ENCODE results near the gene PSMB3.
"Not testable (repeated sequence)": the region's sequence is repeated elsewhere in the genome, so short reads cannot be mapped to it uniquely, and the experiment has no call there.

Gene PSMB3

DNA sequence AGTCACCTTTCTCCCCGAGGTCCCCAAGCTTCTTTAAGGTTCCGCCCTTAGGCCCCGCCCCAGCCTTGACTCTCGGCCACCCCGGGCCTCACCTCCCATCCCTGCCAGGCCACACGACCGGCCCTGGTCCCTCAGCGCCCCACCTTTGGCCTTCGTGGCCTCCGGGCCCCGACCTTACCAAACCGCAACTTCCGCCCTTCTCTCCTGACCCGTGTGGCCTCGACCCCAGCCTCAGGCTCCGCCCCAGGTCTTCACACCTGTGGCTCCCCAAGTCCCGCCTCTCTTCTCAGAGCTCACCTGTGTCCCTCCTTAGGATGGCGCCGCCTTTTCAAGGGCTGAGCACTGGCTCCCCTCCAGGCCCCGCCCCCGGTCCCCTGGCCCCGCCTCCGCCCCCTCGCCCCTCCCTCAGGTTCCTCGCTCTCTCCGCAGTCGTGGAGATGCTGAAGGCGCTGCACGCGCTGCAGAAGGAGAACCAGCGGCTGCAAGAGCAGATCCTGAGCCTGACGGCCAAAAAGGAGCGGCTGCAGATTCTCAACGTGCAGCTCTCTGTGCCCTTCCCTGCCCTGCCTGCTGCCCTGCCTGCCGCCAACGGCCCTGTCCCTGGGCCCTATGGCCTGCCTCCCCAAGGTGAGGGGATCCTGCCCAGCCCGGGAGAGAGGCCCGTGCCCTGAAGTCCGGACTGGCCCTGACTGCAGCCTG lies 32.4 kb upstream of the PSMB3 start:
- Histone ChIP-seq H3K9ac (ENCODE audit: low read length) (no peak overlapping the region), H3K9me3 (ENCODE audit: control insufficient read depth, low read length) (no peaks in the 10 kb centered on the region), H3K4me3 (ENCODE audit: low read length) (no peak overlapping the region), H3K36me3 (ENCODE audit: control insufficient read depth, insufficient read depth, low read length, severe bottlenecking) (peaks cover 41% of the 10 kb centered on the region), H3K27me3 (replicated peaks; ENCODE audit: control insufficient read depth, insufficient read depth, low read length) (no peaks in the 10 kb centered on the region), H3K4me1 (ENCODE audit: control insufficient read depth, insufficient read depth, low read length) (no peaks in the 10 kb centered on the region)
- no peak for DNase-seq (ENCODE audit: low read depth)

DNA sequence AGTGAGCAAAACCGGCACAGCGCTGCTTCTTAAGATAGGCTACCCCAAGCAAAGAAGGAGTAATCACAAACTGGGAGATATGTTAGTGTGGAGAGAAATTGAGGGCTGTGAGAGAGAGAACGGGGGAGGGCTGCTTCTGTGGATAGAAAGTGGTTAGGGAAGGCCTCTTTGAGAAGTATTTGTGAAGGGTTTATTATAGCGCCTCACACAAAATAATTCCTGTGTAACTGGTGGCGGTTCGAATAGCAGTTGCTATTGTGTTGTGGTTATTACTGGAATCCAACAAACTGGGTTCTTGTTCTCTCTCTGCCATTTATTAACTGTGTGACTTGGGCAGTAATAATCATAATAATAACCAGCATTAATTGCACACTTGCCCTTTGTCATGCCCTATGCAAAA lies 31.6 kb upstream of the PSMB3 start:
- Histone ChIP-seq H3K9ac (ENCODE audit: low read length) (no peak overlapping the region), H3K27me3 (replicated peaks; ENCODE audit: control insufficient read depth, insufficient read depth, low read length) (no peaks in the 10 kb centered on the region), H3K4me1 (ENCODE audit: control insufficient read depth, insufficient read depth, low read length) (no peaks in the 10 kb centered on the region), H3K36me3 (ENCODE audit: control insufficient read depth, insufficient read depth, low read length, severe bottlenecking) (peaks cover 36% of the 10 kb centered on the region), H3K9me3 (ENCODE audit: control insufficient read depth, low read length) (no peaks in the 10 kb centered on the region), H3K4me3 (ENCODE audit: low read length) (no peak overlapping the region)
- DNase-seq (ENCODE audit: low read depth) = no peak

DNA sequence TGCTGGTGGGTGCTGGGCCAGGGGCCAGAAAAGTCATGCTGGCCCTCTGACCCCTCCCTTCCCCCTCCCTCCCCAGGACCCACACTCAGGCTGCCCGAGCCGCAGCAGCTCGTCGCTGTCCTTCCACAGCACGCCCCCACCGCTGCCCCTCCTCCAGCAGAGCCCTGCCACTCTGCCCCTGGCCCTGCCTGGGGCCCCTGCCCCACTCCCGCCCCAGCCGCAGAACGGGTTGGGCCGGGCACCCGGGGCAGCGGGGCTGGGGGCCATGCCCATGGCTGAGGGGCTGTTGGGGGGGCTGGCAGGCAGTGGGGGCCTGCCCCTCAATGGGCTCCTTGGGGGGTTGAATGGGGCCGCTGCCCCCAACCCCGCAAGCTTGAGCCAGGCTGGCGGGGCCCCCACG lies 30.7 kb upstream of the PSMB3 start:
- H3K36me3 ChIP-seq (ENCODE audit: control insufficient read depth, insufficient read depth, low read length, severe bottlenecking) = peaks cover 27% of the 10 kb centered on the region
- no peaks in the 10 kb centered on the region for H3K27me3 ChIP-seq (replicated peaks; ENCODE audit: control insufficient read depth, insufficient read depth, low read length)
- H3K9ac ChIP-seq (ENCODE audit: low read length) = no peak overlapping the region
- H3K4me3 ChIP-seq (ENCODE audit: low read length) = no peak overlapping the region
- DNase-seq (ENCODE audit: low read depth) = no peak
- H3K4me1 ChIP-seq (ENCODE audit: control insufficient read depth, insufficient read depth, low read length) = no peaks in the 10 kb centered on the region
- no peaks in the 10 kb centered on the region for H3K9me3 ChIP-seq (ENCODE audit: control insufficient read depth, low read length)

DNA sequence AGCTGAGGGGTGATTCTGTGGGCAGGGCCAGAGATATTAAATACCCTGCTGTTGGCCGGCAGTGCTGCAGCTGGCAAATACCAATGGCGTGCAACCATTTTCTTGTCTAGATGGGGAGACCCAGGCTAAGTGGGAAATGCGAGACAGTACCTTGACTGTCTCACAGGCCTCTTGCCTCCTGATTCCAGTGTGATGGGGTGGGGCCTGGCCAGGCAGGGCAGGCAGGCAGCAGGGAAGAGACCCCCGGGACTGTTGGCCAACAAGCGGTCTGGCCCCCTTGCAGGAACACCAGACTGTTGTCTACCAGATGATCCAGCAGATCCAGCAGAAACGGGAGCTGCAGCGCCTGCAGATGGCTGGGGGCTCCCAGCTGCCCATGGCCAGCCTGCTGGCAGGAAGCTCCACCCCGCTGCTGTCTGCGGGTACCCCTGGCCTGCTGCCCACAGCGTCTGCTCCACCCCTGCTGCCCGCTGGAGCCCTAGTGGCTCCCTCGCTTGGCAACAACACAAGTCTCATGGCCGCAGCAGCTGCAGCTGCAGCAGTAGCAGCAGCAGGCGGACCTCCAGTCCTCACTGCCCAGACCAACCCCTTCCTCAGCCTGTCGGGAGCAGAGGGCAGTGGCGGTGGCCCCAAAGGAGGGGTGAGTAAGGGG lies 28.1 kb upstream of the PSMB3 start:
- no peaks in the 10 kb centered on the region for H3K9me3 ChIP-seq (ENCODE audit: control insufficient read depth, low read length)
- no peak for DNase-seq (ENCODE audit: low read depth)

DNA sequence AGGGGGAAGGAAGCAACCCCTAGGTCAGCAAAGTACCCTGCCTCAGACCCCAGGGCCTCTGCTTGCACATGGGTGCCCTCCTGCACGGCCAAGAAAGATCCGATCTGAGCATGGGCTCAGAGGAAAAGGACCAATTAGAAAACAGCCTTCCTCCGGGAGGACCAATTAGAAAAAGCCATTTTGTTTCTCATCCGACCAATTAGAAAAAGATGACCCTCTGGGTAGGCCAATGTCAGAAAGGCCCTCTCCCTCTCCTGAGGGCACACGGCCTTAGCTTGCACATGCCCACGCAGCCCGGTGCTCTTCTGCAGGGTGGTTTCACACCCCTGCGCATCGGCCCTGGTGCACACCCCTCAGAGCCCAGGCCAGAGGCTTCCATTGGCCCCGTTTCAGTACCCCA lies 27.5 kb upstream of the PSMB3 start:
- no peaks in the 10 kb centered on the region for H3K9me3 ChIP-seq (ENCODE audit: control insufficient read depth, low read length)
- no peaks in the 10 kb centered on the region for H3K27me3 ChIP-seq (replicated peaks; ENCODE audit: control insufficient read depth, insufficient read depth, low read length)
- no peak for DNase-seq (ENCODE audit: low read depth)
- H3K4me1 ChIP-seq (ENCODE audit: control insufficient read depth, insufficient read depth, low read length) = peaks cover 5% of the 10 kb centered on the region
- H3K36me3 ChIP-seq (ENCODE audit: control insufficient read depth, insufficient read depth, low read length, severe bottlenecking) = peaks cover 16% of the 10 kb centered on the region
- no peak overlapping the region for H3K9ac ChIP-seq (ENCODE audit: low read length)
- no peak overlapping the region for H3K4me3 ChIP-seq (ENCODE audit: low read length)

More for the DNA sequence above, 28.1 kb upstream of the PSMB3 start:
- no peak overlapping the region for H3K9ac ChIP-seq (ENCODE audit: low read length)
- H3K36me3 ChIP-seq (ENCODE audit: control insufficient read depth, insufficient read depth, low read length, severe bottlenecking) = peaks cover 16% of the 10 kb centered on the region
- H3K4me1 ChIP-seq (ENCODE audit: control insufficient read depth, insufficient read depth, low read length) = peaks cover 5% of the 10 kb centered on the region
- H3K27me3 ChIP-seq (replicated peaks; ENCODE audit: control insufficient read depth, insufficient read depth, low read length) = no peaks in the 10 kb centered on the region
- H3K4me3 ChIP-seq (ENCODE audit: low read length) = no peak overlapping the region

DNA sequence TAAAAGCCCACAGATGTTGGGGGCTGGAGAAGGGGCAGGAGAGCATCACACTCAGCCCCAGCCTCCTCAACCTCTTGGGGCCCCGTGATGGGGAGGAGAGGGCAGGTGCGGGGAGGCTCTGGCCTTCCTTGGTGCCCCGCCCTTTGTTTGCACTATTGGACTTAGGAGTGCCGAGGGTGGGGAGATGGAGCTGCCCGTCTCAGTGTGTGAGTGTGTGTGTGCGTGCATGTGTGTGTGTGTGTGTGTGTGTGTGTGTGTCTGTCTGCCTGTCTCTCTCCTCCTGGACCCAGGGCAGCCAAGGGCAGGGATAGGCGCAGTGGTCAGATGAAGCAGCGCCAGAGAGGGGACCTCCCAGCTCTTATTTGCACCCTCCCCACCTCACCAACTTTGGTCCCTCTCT lies 26.4 kb upstream of the PSMB3 start:
- not testable (repeated sequence) for H3K27me3 ChIP-seq (replicated peaks; ENCODE audit: control insufficient read depth, insufficient read depth, low read length); DNase-seq (ENCODE audit: low read depth); H3K4me3 ChIP-seq (ENCODE audit: low read length); H3K36me3 ChIP-seq (ENCODE audit: control insufficient read depth, insufficient read depth, low read length, severe bottlenecking); H3K9ac ChIP-seq (ENCODE audit: low read length); H3K4me1 ChIP-seq (ENCODE audit: control insufficient read depth, insufficient read depth, low read length); H3K9me3 ChIP-seq (ENCODE audit: control insufficient read depth, low read length)

DNA sequence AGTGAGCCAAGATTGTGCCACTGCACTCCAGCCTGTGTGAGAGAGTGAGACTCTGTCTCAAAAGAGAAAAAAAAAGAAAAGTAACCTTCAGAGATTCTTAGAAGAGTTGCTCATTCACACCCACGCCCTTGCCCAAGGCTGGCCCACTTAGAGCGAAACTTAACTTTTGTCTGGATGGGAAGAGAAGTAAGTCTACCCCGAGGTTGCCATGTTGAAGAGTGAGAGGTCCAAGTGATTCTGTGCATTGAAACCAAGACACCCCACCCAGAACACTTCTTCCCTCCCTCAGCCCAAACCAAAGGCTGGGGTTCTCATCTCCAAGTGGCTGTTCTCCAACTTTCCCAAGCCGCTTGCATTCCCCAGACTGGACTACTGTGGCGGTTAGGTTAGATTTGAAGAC lies 24.8 kb upstream of the PSMB3 start:
- no peak overlapping the region for H3K9ac ChIP-seq (ENCODE audit: low read length)
- no peaks in the 10 kb centered on the region for H3K9me3 ChIP-seq (ENCODE audit: control insufficient read depth, low read length)
- peaks cover 25% of the 10 kb centered on the region for H3K4me1 ChIP-seq (ENCODE audit: control insufficient read depth, insufficient read depth, low read length)
- H3K4me3 ChIP-seq (ENCODE audit: low read length) = no peak overlapping the region
- H3K27me3 ChIP-seq (replicated peaks; ENCODE audit: control insufficient read depth, insufficient read depth, low read length) = no peaks in the 10 kb centered on the region
- DNase-seq (ENCODE audit: low read depth) = no peak
- H3K36me3 ChIP-seq (ENCODE audit: control insufficient read depth, insufficient read depth, low read length, severe bottlenecking) = peaks cover 3% of the 10 kb centered on the region

DNA sequence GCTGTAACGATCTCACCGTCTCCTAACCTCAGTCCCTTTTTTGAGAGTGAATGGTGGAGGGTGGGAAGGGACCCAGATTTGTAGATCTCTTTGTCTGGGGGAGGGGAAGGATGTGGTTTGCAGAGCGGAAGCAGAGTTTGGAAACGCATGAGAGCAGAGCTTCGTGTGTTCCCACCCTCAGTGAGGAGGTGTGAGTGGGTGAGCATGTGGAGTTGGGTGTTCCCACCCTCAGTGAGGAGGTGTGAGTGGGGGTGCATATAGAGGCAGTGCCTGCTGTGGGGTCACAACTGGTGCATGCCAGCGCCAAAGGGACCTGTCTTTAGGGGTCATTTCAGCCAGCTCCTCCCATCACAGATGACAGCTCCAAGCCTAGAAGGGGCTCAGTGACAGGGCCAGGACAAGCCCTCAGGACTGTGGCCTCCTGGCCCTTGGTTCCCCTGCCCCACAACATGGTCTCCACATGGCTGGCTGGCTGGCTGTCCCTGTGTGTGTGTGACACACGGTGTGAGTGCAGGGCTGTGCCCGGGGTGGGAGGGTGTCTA lies 24.2 kb upstream of the PSMB3 start:
- H3K36me3 ChIP-seq (ENCODE audit: control insufficient read depth, insufficient read depth, low read length, severe bottlenecking) = peaks cover 7% of the 10 kb centered on the region
- no peak overlapping the region for H3K9ac ChIP-seq (ENCODE audit: low read length)
- no peaks in the 10 kb centered on the region for H3K27me3 ChIP-seq (replicated peaks; ENCODE audit: control insufficient read depth, insufficient read depth, low read length)
- H3K4me1 ChIP-seq (ENCODE audit: control insufficient read depth, insufficient read depth, low read length) = peaks cover 29% of the 10 kb centered on the region
- DNase-seq (ENCODE audit: low read depth) = no peak
- H3K9me3 ChIP-seq (ENCODE audit: control insufficient read depth, low read length) = no peaks in the 10 kb centered on the region
- H3K4me3 ChIP-seq (ENCODE audit: low read length) = no peak overlapping the region

DNA sequence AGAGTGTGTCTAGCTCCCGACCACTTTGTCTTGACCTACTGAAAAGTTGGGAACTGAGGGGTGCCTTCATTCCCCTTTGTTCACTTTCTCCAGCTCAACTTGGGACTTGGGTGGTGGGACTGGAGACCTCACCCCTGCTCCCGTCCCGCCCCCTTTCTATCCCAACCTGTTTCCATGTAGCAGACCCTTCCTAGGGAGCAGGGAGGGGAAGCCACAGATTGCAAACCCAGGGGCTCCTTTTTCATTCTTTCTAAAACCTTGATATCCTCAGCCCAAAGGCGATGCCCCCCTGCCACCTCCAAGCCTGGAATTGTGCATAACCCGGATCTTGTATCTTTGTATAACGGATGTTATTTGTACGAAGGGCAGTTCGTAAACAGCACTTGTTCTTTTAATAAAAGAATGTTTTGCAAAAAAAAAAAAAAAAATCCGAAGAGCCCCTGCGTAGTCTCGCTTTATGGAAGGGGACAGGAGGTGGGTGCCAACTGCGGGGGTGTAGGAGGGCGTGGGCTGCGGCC lies 23.1 kb upstream of the PSMB3 start:
- DNase-seq (ENCODE audit: low read depth) = no peak
- Histone ChIP-seq H3K4me3 (ENCODE audit: low read length) (peak overlapping the region; percentile 84), H3K27me3 (replicated peaks; ENCODE audit: control insufficient read depth, insufficient read depth, low read length) (no peaks in the 10 kb centered on the region), H3K36me3 (ENCODE audit: control insufficient read depth, insufficient read depth, low read length, severe bottlenecking) (peaks cover 17% of the 10 kb centered on the region), H3K4me1 (ENCODE audit: control insufficient read depth, insufficient read depth, low read length) (peaks cover 29% of the 10 kb centered on the region), H3K9ac (ENCODE audit: low read length) (peak overlapping the region; percentile 93), H3K9me3 (ENCODE audit: control insufficient read depth, low read length) (no peaks in the 10 kb centered on the region)

DNA sequence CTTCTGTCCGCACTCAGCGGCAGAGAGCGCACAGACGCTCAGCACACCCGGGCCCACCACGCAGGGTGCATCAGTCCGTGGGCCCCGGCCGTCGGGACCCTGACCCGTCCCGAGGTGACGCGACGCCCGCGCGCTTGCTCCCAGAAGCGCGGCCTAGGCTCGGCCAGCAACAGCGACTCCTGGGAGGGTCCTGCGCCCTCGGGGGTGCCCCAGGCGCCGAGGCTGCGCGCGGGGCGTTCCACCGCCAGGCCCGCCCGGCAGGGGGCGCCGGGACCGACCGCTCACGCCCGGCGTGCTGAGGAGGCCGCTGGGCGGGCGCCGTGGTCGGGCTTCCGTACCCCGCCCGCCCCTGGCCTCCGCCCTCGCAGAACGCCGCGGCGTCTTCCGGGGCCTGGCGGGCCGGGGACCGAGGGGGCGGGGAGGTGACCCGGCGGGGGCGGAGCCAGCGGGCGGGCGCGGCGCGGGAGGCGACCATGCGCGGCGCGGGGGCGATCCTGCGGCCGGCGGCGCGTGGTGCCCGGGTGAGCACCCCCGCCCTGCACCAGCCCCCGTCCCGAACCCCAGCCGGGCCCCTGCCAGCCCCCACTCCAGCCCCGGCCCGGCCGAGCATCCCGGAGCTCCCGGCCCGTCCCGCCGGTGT lies 22.5 kb upstream of the PSMB3 start, which contains the start of gene CISD3:
Gene CISD3, plus strand, starts transcription at position 456 of the 640 bp plus-strand sequence. Its CDS starts 18 bp downstream, at position 474.
- H3K4me3 ChIP-seq (ENCODE audit: low read length) = peak within 1 kb of the TSS; percentile 96
- H3K27me3 ChIP-seq (replicated peaks; ENCODE audit: control insufficient read depth, insufficient read depth, low read length) = no peaks in the 10 kb centered on the region
- peaks cover 29% of the 10 kb centered on the region for H3K4me1 ChIP-seq (ENCODE audit: control insufficient read depth, insufficient read depth, low read length)
- peak within 1 kb of the TSS; percentile 97 for H3K9ac ChIP-seq (ENCODE audit: low read length)
- H3K36me3 ChIP-seq (ENCODE audit: control insufficient read depth, insufficient read depth, low read length, severe bottlenecking) = peaks cover 17% of the 10 kb centered on the region
- DNase-seq (ENCODE audit: low read depth) = peak; percentile 96
- no peaks in the 10 kb centered on the region for H3K9me3 ChIP-seq (ENCODE audit: control insufficient read depth, low read length)
